HG02610 (cell line): ENCODE measurements around the gene ENDOU.

Experiments used
- ATAC-seq: cut with Tn5 transposase; IDR thresholded peaks from one replicate; pipeline ENCODE4 v1.9.1; 2021; ENCODE audit warnings: mild to moderate bottlenecking, moderate library complexity; ENCODE audit not compliant: unreplicated experiment

ENDOU gene

GRCh38 chr12:47722136-47722834 lies 3.0 kb downstream of the ENDOU start:
- ATAC-seq: no peak

GRCh38 chr12:47721431-47721973 lies 3.8 kb downstream of the ENDOU start:
- no peak for ATAC-seq

GRCh38 chr12:47718531-47718930 lies 6.8 kb downstream of the ENDOU start:
- ATAC-seq: no peak

- ATAC-seq: no peak
These were observed 7.7 kb downstream of the ENDOU start for GRCh38 chr12:47717443-47718193.

- no peak for ATAC-seq
These were observed 8.2 kb downstream of the ENDOU start for GRCh38 chr12:47717046-47717442.

GRCh38 chr12:47715877-47716548 lies 9.3 kb downstream of the ENDOU start:
- no peak for ATAC-seq

- peak; percentile 72 for ATAC-seq
These were observed 9.9 kb downstream of the ENDOU start for GRCh38 chr12:47715393-47715876.

- no peak for ATAC-seq
These were observed 10.4 kb downstream of the ENDOU start for GRCh38 chr12:47714826-47715386.

GRCh38 chr12:47712171-47712570 lies 13.1 kb downstream of the ENDOU start:
- no peak for ATAC-seq

GRCh38 chr12:47711448-47711847 lies 13.8 kb downstream of the ENDOU start:
- no peak for ATAC-seq

- no peak for ATAC-seq
These were observed 15.0 kb downstream of the ENDOU start for GRCh38 chr12:47710278-47710677.

GRCh38 chr12:47709671-47710070 lies 15.6 kb downstream of the ENDOU start:
- no peak for ATAC-seq

GRCh38 chr12:47709237-47709636 lies 16.1 kb downstream of the ENDOU start:
- ATAC-seq: no peak

- peak; percentile 24 for ATAC-seq
These were observed 17.3 kb downstream of the ENDOU start for GRCh38 chr12:47707905-47708543.

- no peak for ATAC-seq
These were observed 17.9 kb downstream of the ENDOU start for GRCh38 chr12:47707355-47707754.

- peak; percentile 78 for ATAC-seq
These were observed 19.5 kb downstream of the ENDOU start, which contains the start of gene RPAP3 for GRCh38 chr12:47705566-47706425. Gene RPAP3, minus strand, starts transcription at chr12:47706030. Its CDS starts 3,190 bp downstream, at chr12:47702840.

GRCh38 chr12:47705229-47705565 lies 20.1 kb downstream of the ENDOU start:
- ATAC-seq: no peak

GRCh38 chr12:47704719-47705118 lies 20.6 kb downstream of the ENDOU start:
- no peak for ATAC-seq

- no peak for ATAC-seq
These were observed 25.0 kb downstream of the ENDOU start for GRCh38 chr12:47700263-47700662.

GRCh38 chr12:47698631-47699030 lies 26.7 kb downstream of the ENDOU start:
- no peak for ATAC-seq
